ENCODE measurements around the gene MRPS33. TPM values are rescaled to one million over a fixed set of nuclear protein-coding genes. Genes with fewer than 3 reads are reported as not detected.
"Not testable (repeated sequence)": the region's sequence is repeated elsewhere in the genome, so short reads cannot be mapped to it uniquely, and the experiment has no call there.

The MRPS33 gene
- total RNA-seq, 2 experiments from 2014 or later = 51.6 to 70.8 TPM

DNA sequence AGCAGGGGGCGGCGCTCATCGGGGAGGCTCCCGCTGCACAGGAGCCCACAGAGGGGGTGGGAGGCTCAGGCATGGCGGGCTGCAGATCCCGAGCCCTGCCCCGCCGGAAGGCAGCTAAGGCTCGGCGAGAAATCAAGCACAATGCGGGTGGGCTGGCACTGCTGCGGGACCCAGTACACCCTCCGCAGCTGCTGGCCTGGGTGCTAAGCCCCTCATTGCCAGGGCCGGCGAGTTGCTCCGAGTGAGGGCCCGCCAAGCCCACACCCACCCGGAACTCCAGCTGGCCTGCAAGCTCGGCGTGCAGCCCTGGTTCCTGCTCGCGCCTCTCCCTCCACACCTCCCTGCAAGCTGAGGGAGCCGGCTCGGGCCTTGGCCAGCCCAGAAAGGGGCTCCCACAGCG is 57.8 kb downstream of the MRPS33 start:
- H3K27me3 Mint-ChIP-seq; CTCF ChIA-PET; H3K36me3 Mint-ChIP-seq; H3K4me1 Mint-ChIP-seq; H3K9me3 Mint-ChIP-seq (ENCODE audit: low read depth); ATAC-seq; H3K27ac Mint-ChIP-seq; H3K4me3 Mint-ChIP-seq; DNase-seq: not testable (repeated sequence)

Other genes starting within 250 kb of the MRPS33 start
- 10 to 100 TPM; 25.1 to 33.3 TPM for gene BRAF, start 90.0 kb downstream of the MRPS33 start, total RNA-seq
- gene TMEM178B, start 59.1 kb upstream of the MRPS33 start, total RNA-seq = 1 to 10 TPM in 1 of 2 experiments, under 1 TPM in 1; 0.18 to 1.9 TPM

Measured in activated CD8-positive, alpha-beta memory T cell treated with anti-CD3 and anti-CD28 coated beads, Interleukin-2, amount 10 ng/mL, durations not matched to agents 7 days and 5 days (primary cell).